Upper lobe of left lung (tissue), 4 donors: ENCODE data around the gene ANKMY1.

Experiments
- EP300 ChIP-seq, 4 donors: sonication (generic); formaldehyde crosslinking; IDR thresholded peaks; one replicate each; pipeline ENCODE4 v1.5.1; 2017; ENCODE audit warnings: antibody characterized with exemption in 4 of 4, control low read depth in 2 of 4
- POLR2A ChIP-seq, 4 donors: fragments of 450-650 bp; IDR thresholded peaks; one replicate each; pipeline ENCODE4 v1.5.1; 2016 to 2017; ENCODE audit warnings: antibody characterized with exemption in 4 of 4, mild to moderate bottlenecking in 2 of 4
- POLR2AphosphoS5 ChIP-seq, 2 donors: sonication (generic); formaldehyde crosslinking; IDR thresholded peaks; one replicate each; pipeline ENCODE4 v1.5.1; 2017; ENCODE audit warnings: antibody characterized with exemption in 2 of 2
- TF ChIP-seq, protein P1 (sequence below), 6 experiments: fragments of 450-650 bp in 4 of 6; fragments of 200-600 bp in 2 of 6; sonication (generic) in 2 of 6; IDR thresholded peaks; one replicate each; pipeline ENCODE4 v1.5.1; 2016 to 2019; ENCODE audit warnings: antibody characterized with exemption in 6 of 6

- TF ChIP-seq POLR2A (IDR thresholded peaks at IDR 0.05) (no peak), POLR2AphosphoS5 (IDR thresholded peaks at IDR 0.05) (no peak), EP300 (IDR thresholded peaks at IDR 0.05) (no peak)
- TF ChIP-seq, protein P1, sequence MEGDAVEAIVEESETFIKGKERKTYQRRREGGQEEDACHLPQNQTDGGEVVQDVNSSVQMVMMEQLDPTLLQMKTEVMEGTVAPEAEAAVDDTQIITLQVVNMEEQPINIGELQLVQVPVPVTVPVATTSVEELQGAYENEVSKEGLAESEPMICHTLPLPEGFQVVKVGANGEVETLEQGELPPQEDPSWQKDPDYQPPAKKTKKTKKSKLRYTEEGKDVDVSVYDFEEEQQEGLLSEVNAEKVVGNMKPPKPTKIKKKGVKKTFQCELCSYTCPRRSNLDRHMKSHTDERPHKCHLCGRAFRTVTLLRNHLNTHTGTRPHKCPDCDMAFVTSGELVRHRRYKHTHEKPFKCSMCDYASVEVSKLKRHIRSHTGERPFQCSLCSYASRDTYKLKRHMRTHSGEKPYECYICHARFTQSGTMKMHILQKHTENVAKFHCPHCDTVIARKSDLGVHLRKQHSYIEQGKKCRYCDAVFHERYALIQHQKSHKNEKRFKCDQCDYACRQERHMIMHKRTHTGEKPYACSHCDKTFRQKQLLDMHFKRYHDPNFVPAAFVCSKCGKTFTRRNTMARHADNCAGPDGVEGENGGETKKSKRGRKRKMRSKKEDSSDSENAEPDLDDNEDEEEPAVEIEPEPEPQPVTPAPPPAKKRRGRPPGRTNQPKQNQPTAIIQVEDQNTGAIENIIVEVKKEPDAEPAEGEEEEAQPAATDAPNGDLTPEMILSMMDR (IDR thresholded peaks at IDR 0.05), result no peak
Observed at GRCh38 chr2:240467659-240468302, 90.0 kb downstream of the ANKMY1 start.
